OCI-M1 (cell line): ENCODE data around the gene CMKLR1.

ENCODE experiments used
- DNase-seq: peaks from one replicate; lab custom pipeline; 2025; lab: John Stamatoyannopoulos, UW

CMKLR1 gene

GRCh38 chr12:108315486-108316105 is 23.5 kb downstream of the CMKLR1 start:
- DNase-seq = no peak

- DNase-seq = peak; percentile 83
Measured at GRCh38 chr12:108313606-108314351, 25.3 kb downstream of the CMKLR1 start.

DNA sequence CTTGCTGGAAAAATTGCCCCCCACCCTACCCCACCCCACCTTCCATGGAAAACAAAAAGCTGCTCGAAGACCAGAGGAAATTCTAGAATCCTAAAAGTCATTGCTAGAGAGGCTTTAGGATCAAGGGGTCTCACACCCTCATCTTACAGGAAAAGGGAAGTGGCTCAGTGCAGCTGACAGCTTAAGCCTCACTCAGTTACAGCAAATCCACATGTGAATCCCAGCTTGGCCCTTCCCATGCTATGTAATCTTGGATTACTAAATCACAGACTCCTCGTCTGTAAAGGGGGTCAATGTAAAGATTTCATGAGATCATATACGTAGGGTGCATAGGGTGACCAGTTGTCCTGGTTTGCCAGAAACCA is 25.9 kb downstream of the CMKLR1 start:
- DNase-seq = peak; percentile 53

- DNase-seq = no peak
Measured at GRCh38 chr12:108312693-108313189, 26.4 kb downstream of the CMKLR1 start.

- DNase-seq = no peak
Measured at GRCh38 chr12:108312073-108312659, 26.9 kb downstream of the CMKLR1 start.

DNA sequence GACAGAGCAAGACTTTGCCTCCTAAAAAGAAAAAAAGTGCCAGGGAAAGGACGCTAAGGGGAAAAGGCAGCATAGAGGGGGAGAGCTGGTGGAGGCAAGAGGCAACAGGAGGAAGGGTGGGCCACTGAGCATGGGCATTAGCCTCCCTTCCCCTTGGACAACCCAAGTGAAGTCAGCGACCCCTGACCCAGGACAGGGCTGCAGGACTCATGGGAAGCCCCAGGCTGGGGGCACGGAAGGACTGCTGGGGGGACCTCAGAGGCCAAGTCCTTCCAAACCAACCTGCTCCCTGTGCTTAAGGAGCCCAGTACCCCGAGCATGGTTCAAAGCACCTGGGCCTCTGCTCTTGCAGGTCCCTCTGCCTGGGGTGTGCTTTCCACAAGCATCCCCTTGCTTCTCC is 27.5 kb downstream of the CMKLR1 start:
- DNase-seq = no peak

DNA sequence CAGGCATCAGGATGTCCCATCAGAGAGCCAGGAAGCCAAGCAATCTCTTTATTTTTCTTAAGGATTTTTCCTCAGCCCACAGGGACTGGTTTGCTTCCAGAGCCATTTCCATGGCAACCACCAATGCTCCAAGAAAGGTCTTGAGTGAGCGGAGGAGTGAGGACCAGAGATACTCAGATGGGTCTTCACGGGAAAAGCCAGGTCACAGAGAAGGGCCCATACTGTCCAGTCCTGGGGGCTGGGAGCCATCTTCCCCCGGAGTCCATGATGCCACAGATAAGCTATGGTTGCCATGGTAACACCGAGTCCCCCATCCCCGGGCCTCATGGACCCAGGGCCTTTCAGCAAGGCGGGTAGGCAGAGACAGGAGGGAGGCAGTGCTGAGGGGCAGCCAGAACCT is 28.6 kb downstream of the CMKLR1 start:
- no peak for DNase-seq

DNA sequence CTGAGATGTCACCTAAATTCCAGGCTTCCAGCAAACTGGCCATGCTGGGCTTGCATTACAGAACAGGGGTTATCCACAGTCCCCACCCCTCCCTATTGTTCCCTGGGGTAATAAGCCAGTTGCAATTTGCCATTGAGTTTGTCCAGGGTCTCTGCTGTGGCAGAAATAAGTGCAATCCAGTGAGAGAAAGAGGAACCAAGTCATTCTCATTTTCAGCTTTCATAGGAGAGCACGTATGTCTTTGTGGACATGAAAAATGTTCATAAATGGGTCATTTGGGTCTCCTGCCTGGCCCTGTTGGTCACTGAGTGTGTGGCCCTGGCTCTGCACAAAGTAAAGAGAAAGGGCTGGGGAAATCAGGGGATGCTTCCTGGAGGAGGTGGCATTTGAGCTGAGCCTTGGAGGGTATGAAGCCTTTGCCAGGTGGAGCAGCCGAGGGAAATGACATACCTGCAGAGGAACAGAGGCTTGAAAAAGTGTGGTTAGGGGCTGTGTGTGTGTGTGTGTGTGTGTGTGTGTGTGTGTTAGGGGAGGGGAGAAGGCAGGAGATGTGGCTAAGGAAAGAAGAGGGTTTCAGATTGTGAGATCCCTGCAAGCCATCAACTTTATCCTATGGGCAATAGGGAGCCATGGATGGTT is 29.3 kb downstream of the CMKLR1 start:
- DNase-seq = no peak

DNA sequence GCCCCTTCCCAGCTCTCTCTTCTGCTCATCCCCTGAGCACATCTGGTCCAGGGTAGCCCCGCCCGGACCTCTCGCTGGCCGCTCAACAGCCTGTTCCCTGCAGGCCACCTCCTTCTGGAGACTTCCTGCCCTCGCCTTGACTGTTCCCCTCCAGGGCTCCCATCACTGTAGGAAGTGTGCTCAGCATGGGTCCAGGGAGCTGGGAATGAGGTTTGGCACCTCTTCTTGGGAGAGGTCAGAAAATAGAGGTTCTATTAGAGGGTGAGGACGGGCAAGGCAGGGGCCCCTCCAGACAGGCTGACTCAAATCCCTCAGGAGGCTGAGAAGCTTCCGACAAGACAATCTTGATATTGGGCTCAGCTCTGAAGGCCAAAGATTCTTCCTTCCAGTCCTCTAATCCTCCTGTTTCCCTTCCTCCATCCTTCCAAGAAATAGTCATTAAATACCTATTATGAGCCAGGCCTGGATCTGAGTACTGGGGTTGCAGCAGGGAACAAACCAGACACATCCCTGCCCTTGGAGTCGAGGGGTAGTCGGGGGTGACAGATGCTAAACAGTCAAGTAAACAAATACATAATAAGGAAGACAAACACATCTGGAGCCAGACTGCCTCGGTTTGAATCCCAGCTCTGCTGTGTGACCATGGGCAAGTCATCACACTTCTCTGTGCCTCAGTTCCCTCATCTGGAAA is 30.6 kb downstream of the CMKLR1 start:
- no peak for DNase-seq

DNA sequence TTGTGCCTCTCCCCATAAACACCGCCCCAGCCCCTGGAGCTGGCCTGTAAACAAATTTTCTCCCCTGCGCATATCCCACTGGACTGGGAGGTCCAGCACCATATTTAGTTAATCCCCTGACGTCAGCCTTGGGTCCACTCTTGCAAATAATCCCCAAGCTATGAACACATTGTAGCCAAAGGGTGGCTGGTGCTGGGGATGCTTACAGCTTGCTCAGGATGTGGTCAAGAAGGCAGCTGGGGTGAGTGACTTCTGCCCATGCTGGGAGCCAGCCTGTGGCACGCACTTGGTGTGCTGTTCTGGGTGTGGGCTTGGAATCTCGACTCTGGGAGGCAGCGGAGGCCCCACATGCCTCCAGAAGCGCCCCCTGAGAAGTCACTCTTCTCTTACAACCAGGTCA is 32.1 kb downstream of the CMKLR1 start:
- DNase-seq = no peak

DNA sequence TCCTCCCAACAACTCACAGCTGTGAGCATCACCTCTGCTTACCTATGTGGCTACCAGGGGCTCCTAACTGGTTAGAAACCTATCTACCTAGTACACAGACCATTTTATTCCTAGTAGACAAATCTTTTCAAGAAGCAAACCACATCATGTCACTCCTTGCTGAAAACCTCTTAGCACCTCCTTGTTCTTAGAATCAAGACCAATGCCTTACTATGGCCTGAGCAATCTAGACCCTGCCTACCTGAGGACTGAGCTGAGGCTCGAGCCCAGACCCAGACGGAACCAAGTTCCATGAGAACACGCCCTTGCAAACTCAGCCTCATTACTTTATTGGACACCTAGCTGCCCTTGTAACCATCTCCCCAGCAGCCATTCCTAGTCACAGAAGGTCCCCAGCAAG is 32.6 kb downstream of the CMKLR1 start:
- DNase-seq = no peak

DNA sequence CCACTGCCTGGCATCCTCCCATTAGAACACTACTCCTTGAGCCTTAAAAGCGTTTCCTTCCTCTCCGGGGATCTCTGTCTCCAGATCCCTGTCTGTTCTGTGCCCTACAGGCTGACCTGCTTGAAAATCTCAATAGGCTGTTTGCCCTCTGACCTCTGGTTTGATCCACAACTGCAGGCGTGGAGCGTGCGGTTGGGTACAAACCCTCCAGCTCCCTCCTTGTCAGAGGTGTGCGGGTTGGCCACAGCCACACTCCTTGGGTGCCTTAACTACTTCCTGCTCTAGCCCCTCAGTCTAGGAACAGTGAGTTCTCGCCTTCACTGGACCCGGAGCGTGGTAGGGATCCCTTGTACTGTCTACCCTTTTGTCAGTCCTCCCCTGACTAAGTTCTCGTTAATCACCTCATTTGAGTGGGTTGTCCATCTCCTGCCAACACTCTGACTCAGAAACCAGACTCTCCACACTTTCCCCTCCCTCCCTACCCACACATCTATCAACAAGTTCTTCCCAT is 33.1 kb downstream of the CMKLR1 start:
- no peak for DNase-seq

- DNase-seq = no peak
Measured at GRCh38 chr12:108305520-108305919, 33.6 kb downstream of the CMKLR1 start.

- no peak for DNase-seq
Measured at GRCh38 chr12:108304633-108305032, 34.5 kb downstream of the CMKLR1 start.

GRCh38 chr12:108303703-108304102 is 35.4 kb downstream of the CMKLR1 start:
- DNase-seq = no peak

- no peak for DNase-seq
Measured at GRCh38 chr12:108302403-108303311, 36.5 kb downstream of the CMKLR1 start.

GRCh38 chr12:108302016-108302402 is 37.1 kb downstream of the CMKLR1 start:
- DNase-seq = no peak

GRCh38 chr12:108301346-108301745 is 37.8 kb downstream of the CMKLR1 start:
- DNase-seq = no peak

DNA sequence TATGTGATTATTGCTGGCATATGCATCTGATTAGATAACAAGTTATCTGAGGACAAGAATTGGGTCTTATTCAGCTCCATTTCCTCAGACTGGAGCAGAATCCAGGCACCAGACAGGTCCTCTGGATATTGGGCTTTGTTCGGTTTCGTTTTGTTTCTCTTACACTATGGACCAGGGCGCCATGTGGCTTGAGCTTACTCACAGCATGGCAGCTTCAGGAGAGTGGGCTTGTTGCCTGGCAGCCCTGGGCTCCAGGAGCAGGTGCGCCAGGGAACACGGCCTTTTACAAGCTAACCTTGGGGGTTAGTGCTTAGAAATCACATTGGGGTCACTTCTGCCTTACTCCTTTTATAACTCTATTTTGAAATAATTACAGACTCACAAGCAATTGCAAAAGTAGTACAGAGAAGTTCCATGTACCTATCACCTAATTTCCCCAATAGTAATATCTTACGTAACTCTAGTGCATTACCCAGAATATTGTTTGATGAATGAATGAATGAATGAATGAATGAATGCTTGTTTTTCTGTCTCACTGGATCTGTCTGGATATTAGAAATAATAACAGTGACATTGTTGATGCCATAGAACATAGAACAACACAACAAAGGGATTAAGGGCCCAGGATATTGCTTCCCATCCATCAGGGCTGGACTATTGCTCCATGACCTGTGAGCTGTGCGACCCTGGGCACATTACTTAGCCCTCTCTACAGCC is 39.0 kb downstream of the CMKLR1 start:
- no peak for DNase-seq

DNA sequence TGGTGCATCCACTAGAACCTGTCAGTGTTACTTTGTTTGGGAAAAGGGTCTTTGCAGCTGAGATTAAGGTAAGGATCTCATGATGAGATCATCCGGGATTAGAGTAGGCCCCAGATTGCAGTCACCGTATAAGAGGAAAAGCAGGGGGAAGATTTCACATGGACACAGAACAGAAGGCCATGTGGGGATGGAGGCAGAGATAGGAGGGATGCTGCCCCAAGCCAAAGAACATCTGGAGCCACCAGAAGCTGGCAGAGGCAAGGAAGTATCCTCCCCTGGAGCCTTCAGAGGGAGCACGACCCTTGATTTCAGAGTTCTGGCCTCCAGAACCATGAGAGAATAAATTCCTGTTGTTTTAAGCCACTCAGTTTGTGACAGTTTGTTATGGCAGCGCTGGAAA is 39.6 kb downstream of the CMKLR1 start:
- DNase-seq = no peak
